Measurements from ENCODE around the gene BEGAIN. TPM values are rescaled to one million over a fixed set of nuclear protein-coding genes. Genes with fewer than 3 reads are reported as not detected.

Gene BEGAIN
- total and polyA plus RNA-seq, 2 donors (not counting 1 experiment from before 2014, with no cell fraction given), result under 0.01 to 0.17 TPM

DNA sequence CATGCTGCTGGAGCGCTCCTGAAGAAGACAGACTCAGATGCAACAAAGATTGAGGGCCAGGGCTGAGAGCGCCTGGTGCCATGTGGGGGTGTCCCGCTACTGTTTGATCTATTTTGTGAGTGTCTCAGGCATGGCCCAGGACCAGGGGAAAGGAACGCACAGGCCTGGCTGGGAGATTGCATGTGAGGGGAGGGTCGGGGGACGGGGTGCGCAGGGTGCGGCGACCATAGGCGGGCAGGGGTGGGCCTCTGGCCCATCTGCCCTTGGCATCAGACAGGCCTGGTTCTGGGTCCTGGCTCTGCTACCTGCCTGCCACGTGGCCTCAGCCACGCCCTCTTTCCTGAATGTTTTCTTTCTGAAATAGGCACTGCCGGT lies 47.5 kb downstream of the BEGAIN start:
- no peak for DNase-seq (ENCODE audit: low read depth in 2 of 2)

DNA sequence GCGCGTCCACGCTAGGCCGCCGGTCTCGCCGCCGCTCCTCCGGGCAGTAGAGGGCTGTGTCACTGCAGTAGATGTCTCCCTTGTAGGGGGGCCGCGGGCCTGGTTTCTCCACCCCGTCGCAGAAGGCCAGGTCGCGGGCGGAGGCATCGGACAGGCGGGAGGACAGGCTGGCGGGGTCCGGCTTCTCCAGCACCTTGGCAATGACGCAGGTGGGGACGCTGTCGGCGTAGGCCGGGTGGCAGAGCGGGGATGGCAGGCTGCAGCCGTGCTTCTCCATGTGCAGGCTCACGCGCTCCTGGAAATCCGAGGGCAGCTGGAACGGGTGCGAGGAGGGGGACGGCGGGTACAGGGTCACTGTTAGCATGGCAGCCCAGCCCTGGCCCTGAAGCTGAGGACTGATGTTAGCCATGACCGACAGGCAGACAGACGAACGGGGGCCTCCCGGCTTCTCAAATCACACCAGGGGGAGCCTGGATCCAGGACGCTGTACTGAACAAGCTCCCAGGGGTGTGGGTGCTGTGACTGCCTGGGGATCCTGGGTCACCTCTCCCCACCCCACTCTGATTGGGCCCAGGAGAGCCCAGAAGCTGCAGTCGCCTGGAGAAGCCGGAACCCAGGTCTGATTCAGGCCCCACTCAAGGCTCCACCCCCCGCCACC lies 48.1 kb downstream of the BEGAIN start:
- TF ChIP-seq EZH2 (IDR thresholded peaks at IDR 0.05; ENCODE audit: low read length, missing control alignments), result no peak
- TF ChIP-seq, protein P1, sequence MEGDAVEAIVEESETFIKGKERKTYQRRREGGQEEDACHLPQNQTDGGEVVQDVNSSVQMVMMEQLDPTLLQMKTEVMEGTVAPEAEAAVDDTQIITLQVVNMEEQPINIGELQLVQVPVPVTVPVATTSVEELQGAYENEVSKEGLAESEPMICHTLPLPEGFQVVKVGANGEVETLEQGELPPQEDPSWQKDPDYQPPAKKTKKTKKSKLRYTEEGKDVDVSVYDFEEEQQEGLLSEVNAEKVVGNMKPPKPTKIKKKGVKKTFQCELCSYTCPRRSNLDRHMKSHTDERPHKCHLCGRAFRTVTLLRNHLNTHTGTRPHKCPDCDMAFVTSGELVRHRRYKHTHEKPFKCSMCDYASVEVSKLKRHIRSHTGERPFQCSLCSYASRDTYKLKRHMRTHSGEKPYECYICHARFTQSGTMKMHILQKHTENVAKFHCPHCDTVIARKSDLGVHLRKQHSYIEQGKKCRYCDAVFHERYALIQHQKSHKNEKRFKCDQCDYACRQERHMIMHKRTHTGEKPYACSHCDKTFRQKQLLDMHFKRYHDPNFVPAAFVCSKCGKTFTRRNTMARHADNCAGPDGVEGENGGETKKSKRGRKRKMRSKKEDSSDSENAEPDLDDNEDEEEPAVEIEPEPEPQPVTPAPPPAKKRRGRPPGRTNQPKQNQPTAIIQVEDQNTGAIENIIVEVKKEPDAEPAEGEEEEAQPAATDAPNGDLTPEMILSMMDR (conservative IDR thresholded peaks at IDR 0.05 in 1 of 2, IDR thresholded peaks at IDR 0.05 in 1 of 2; ENCODE audit: low read depth in 1 of 2, low read length in 2 of 2), result no peak
- no peak overlapping the region for H2AFZ ChIP-seq (ENCODE audit: low read length)
- H3K4me2 ChIP-seq (ENCODE audit: extremely low read depth, insufficient read depth, low read length), result no peak overlapping the region
- H3K9ac ChIP-seq (ENCODE audit: insufficient read depth, low read length), result no peak overlapping the region
- no peaks in the 10 kb centered on the region for H3K27me3 ChIP-seq (ENCODE audit: control insufficient read depth, insufficient read depth, low read length)
- no peak overlapping the region for H3K4me3 ChIP-seq (replicated peaks in 1 of 4; ENCODE audit: control extremely low read depth in 1 of 4, insufficient read depth in 1 of 4, low read depth in 3 of 4, low read length in 4 of 4)
- no peak for DNase-seq (ENCODE audit: low read depth in 2 of 2)
- no peaks in the 10 kb centered on the region for H3K36me3 ChIP-seq (ENCODE audit: control insufficient read depth, insufficient read depth, low read length)
- H3K4me1 ChIP-seq (ENCODE audit: control insufficient read depth, extremely low read depth, insufficient read depth, low read length), result no peaks in the 10 kb centered on the region
- H3K27ac ChIP-seq (ENCODE audit: insufficient read depth, low read length), result no peak overlapping the region
- H4K20me1 ChIP-seq (ENCODE audit: control insufficient read depth, extremely low read depth, insufficient read depth, low read length), result no peaks in the 10 kb centered on the region
- H3K79me2 ChIP-seq (ENCODE audit: control insufficient read depth, insufficient read depth, low read length), result no peaks in the 10 kb centered on the region
- H3K9me3 ChIP-seq (ENCODE audit: control insufficient read depth, insufficient read depth, low read depth, low read length), result no peaks in the 10 kb centered on the region

More for the DNA sequence above, 47.5 kb downstream of the BEGAIN start:
- H4K20me1 ChIP-seq (ENCODE audit: control insufficient read depth, extremely low read depth, insufficient read depth, low read length), result no peaks in the 10 kb centered on the region
- H3K27me3 ChIP-seq (ENCODE audit: control insufficient read depth, insufficient read depth, low read length), result no peaks in the 10 kb centered on the region
- TF ChIP-seq, protein P1 (conservative IDR thresholded peaks at IDR 0.05 in 1 of 2, IDR thresholded peaks at IDR 0.05 in 1 of 2; ENCODE audit: low read depth in 1 of 2, low read length in 2 of 2), result no peak
- TF ChIP-seq EZH2 (IDR thresholded peaks at IDR 0.05; ENCODE audit: low read length, missing control alignments), result no peak
- no peak overlapping the region for H3K27ac ChIP-seq (ENCODE audit: insufficient read depth, low read length)
- no peaks in the 10 kb centered on the region for H3K36me3 ChIP-seq (ENCODE audit: control insufficient read depth, insufficient read depth, low read length)
- H3K79me2 ChIP-seq (ENCODE audit: control insufficient read depth, insufficient read depth, low read length), result no peaks in the 10 kb centered on the region
- H3K9me3 ChIP-seq (ENCODE audit: control insufficient read depth, insufficient read depth, low read depth, low read length), result no peaks in the 10 kb centered on the region
- no peak overlapping the region for H2AFZ ChIP-seq (ENCODE audit: low read length)
- no peak overlapping the region for H3K4me3 ChIP-seq (replicated peaks in 1 of 4; ENCODE audit: control extremely low read depth in 1 of 4, insufficient read depth in 1 of 4, low read depth in 3 of 4, low read length in 4 of 4)
- H3K4me2 ChIP-seq (ENCODE audit: extremely low read depth, insufficient read depth, low read length), result no peak overlapping the region
- no peaks in the 10 kb centered on the region for H3K4me1 ChIP-seq (ENCODE audit: control insufficient read depth, extremely low read depth, insufficient read depth, low read length)
- H3K9ac ChIP-seq (ENCODE audit: insufficient read depth, low read length), result no peak overlapping the region

DNA sequence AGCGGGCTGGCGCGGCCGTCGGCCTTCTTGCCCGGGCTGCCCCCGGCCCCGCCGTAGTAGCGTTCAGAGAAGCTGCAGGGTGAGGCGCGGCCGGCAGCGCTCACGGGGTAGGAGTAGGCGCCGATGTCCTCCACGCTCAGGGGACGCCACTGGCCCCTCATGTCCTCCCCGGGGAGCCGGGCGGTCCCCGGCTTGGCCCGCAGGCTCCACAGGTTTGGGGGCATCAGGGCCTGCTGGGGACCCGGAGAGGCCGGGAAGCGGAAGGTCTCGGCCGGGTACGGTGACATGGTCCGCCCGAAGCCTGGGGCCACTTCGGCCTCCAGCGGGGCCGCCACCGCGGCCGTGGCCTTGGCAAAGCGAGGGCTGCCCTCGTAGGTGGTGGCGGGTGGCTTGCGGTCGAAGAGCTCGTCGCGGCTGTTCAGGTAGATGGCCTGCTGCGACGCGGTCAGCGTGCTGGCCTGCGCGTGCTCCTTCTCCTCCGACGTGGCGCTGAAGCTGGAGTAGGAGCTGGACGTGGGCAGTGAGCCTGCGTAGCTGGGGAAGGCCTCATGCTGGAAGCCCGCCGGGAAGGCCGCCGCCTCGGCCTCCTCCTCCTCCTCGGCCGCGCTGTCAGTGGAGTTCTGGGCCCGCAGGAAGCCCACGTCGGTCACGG lies 48.7 kb downstream of the BEGAIN start:
- H2AFZ ChIP-seq (ENCODE audit: low read length), result no peak overlapping the region
- no peak overlapping the region for H3K27ac ChIP-seq (ENCODE audit: insufficient read depth, low read length)
- TF ChIP-seq, protein P1 (conservative IDR thresholded peaks at IDR 0.05 in 1 of 2, IDR thresholded peaks at IDR 0.05 in 1 of 2; ENCODE audit: low read depth in 1 of 2, low read length in 2 of 2), result no peak
- TF ChIP-seq EZH2 (IDR thresholded peaks at IDR 0.05; ENCODE audit: low read length, missing control alignments), result no peak
- H3K4me2 ChIP-seq (ENCODE audit: extremely low read depth, insufficient read depth, low read length), result no peak overlapping the region
- DNase-seq (ENCODE audit: low read depth in 2 of 2), result no peak
- no peak overlapping the region for H3K4me3 ChIP-seq (replicated peaks in 1 of 4; ENCODE audit: control extremely low read depth in 1 of 4, insufficient read depth in 1 of 4, low read depth in 3 of 4, low read length in 4 of 4)
- H3K9ac ChIP-seq (ENCODE audit: insufficient read depth, low read length), result no peak overlapping the region
- H3K4me1 ChIP-seq (ENCODE audit: control insufficient read depth, extremely low read depth, insufficient read depth, low read length), result peaks cover 1% of the 10 kb centered on the region
- H3K27me3 ChIP-seq (ENCODE audit: control insufficient read depth, insufficient read depth, low read length), result no peaks in the 10 kb centered on the region
- H4K20me1 ChIP-seq (ENCODE audit: control insufficient read depth, extremely low read depth, insufficient read depth, low read length), result no peaks in the 10 kb centered on the region
- H3K79me2 ChIP-seq (ENCODE audit: control insufficient read depth, insufficient read depth, low read length), result no peaks in the 10 kb centered on the region
- H3K36me3 ChIP-seq (ENCODE audit: control insufficient read depth, insufficient read depth, low read length), result no peaks in the 10 kb centered on the region
- H3K9me3 ChIP-seq (ENCODE audit: control insufficient read depth, insufficient read depth, low read depth, low read length), result no peaks in the 10 kb centered on the region
